ENCODE data around the gene ZNF429.
A peak's percentile ranks its signal among the peaks of the same experiment; 100 is the strongest.
"Not testable (repeated sequence)": the region's sequence is repeated elsewhere in the genome, so short reads cannot be mapped to it uniquely, and the experiment has no call there.

ZNF429 gene

DNA sequence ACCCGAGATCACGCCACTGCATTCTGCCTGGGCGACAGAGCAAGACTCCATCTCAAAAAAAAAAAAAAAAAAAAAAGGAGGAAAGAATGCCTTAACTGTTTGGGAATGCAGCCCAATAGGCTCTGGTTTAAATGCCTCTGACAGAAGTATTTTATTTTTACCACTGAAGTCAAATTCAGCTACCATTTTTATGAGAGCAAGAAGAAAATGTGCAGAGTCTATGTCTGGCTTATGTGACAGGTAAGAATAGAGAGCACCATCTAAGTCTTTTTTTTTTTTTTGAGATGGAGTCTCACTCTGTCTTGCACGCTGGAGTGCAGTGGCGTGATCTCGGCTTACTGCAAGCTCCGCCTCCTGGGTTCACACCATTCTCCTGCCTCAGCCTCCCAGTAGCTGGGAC, 7.2 kb downstream of the ZNF429 start:
- not testable (repeated sequence) for DNase-seq

DNA sequence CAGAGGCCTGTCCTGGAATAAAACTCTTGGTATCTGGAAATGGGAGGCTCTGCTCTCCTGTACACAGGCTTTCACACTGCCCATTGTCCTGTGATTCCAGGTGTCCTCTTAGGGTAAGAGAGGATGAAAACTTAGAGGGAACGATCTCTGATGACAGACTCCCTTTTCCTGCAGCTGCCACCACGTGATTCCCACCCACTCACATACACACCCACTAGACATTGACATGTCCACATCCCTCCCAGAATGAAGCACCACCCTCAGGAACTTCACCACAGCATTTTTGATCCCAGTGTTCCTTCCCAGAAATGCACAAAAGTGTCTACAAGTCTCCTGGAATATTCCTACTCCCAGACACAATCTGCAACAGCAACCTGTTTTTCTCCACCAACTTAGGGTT, 8.2 kb downstream of the ZNF429 start:
- DNase-seq = peak in 4 of 56 donors; percentile 2 to 9 (median 5)

GRCh38 chr19:21519488-21519887, 14.1 kb downstream of the ZNF429 start:
- no peak for DNase-seq

- DNase-seq = no peak
Measured at GRCh38 chr19:21532904-21533303, 27.5 kb downstream of the ZNF429 start.

- DNase-seq = not testable (repeated sequence)
Measured at GRCh38 chr19:21536741-21537290, 31.4 kb downstream of the ZNF429 start.

GRCh38 chr19:21559444-21559843, 54.0 kb downstream of the ZNF429 start:
- DNase-seq = no peak

- no peak for DNase-seq
Measured at GRCh38 chr19:21564406-21564805, 59.0 kb downstream of the ZNF429 start.

- DNase-seq = peak in 1 of 56 donors; percentile 3
Measured at GRCh38 chr19:21566073-21566472, 60.7 kb downstream of the ZNF429 start.

DNA sequence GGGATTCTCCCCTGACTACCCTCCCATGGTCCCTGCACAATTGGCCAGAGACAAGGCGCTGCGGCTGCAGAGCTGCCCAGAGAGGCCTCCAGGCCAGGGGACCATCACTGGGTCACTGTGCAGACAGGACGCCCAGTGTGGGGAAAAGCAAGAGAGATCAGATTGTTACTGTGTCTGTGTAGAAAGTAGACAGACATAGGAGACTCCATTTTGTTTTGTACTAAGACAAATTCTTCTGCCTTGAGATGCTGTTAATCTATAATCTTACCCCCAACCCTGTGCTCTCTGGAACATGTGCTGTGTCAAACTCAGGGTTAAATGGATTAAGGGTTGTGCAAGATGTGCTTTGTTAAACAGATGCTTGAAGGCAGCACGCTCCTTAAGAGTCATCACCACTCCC, 62.4 kb downstream of the ZNF429 start:
- DNase-seq = not testable (repeated sequence)

DNA sequence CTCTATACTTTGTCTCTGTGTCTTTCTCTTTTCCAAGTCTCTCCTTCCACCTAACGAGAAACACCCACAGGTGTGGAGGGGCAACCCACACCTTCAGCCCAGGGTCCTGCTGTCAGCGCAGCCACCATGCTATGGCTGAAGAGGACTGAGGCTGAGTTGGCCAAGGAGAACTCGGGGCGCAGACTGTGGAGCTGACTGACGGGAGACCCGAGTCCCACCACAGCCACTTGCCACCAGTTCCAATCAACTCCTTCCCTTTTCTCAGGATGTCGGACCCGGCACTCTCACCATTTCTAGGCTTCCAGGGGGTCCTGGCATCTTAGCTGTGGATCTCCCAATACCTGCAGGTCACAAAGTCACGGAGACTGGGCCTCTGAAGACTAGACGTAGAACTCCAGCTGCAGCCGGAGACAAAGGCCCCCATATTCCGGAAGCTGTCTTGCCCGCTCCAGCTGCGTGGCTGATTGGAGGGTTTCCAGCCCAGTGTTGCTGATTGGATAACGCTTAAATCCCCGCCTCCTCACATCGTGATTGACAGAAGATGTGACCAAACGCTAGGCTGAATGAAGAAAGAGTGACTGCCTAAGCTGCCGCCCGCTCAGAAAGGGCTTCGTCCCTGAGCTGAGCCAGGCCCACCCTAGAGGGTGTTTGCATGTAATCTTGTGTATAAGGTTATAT, 63.6 kb downstream of the ZNF429 start:
- peak in 54 of 56 donors; percentile 21 to 95 (median 76) for DNase-seq

DNA sequence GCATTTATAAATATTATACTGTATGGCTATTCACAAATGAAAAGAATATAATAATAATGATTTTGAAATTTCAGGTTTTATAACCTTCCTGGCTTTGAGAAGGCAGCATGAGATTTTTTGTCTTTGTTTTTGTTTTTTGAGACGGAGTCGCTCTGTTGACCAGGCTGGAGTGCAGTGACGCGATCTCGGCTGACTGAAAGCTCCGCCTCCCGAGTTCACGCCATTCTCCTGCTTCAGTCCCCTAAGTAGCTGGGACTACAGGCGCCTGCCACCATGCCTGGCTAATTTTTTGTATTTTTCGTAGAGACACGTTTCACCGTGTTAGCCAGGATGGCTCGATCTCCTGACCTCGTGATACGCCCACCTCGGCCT, 64.1 kb downstream of the ZNF429 start:
- peak in 21 of 56 donors; percentile 5 to 78 (median 38) for DNase-seq

DNA sequence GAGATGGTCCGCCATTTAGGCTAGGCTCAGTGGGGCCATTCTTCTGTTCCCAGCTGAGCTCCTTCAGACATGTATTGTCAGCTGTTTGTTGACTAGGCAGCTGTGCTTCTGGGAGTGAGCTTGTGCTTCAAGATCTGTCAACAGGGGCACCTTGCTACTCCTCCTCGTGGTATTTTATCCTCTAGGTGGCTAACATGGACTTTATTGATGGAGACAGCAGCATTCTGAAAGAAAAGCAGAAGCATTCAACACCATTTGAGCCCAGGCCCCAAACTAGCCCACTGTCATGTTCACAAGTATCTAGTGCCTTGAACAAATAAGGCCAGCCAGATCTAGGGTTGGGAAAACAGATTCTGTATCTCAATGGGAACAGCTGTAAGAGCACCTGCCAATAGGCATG, 65.9 kb downstream of the ZNF429 start:
- DNase-seq = no peak

DNA sequence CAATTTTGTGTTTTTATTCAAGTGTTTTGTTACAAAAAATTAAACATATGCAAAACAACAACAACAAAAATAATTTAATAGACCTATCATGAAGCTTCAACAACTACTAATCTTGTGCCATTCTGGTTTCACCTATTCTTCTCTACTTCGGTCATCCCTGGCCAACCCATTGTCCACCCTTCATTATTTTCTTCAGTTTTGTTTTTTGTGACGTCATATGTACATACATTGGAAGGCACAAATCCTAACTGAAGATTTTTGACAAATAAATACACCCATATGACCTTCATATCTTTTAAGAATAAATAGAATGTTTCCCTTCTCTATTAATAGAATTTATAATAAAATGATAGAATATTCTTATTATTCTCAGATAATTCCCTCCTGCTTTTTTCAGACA, 69.2 kb downstream of the ZNF429 start:
- DNase-seq = no peak

- no peak for DNase-seq
Measured at GRCh38 chr19:21576481-21576880, 71.1 kb downstream of the ZNF429 start.

- no peak for DNase-seq
Measured at GRCh38 chr19:21580101-21580500, 74.7 kb downstream of the ZNF429 start.

GRCh38 chr19:21580818-21581217, 75.4 kb downstream of the ZNF429 start:
- DNase-seq = no peak

GRCh38 chr19:21581646-21582240, 76.3 kb downstream of the ZNF429 start:
- no peak for DNase-seq

DNA sequence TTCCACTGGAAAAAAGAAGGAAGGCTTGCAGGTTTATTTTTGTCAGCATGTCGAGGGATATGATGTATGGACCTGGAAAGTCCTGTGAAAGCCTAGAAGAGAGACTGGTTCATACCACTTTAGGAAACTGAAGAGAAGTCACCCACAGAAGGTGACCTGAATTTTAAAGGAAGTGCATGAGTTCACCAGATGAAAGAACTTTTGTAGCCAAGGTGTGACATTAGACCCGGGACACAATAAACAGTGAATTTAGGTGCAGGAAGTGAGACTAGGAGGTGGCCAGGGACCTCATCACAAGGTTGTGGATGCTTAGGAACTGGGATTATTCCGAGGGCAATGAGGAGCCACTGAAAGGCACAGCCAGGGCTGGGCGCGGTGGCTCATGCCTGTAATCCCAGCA, 79.1 kb downstream of the ZNF429 start:
- DNase-seq = no peak

DNA sequence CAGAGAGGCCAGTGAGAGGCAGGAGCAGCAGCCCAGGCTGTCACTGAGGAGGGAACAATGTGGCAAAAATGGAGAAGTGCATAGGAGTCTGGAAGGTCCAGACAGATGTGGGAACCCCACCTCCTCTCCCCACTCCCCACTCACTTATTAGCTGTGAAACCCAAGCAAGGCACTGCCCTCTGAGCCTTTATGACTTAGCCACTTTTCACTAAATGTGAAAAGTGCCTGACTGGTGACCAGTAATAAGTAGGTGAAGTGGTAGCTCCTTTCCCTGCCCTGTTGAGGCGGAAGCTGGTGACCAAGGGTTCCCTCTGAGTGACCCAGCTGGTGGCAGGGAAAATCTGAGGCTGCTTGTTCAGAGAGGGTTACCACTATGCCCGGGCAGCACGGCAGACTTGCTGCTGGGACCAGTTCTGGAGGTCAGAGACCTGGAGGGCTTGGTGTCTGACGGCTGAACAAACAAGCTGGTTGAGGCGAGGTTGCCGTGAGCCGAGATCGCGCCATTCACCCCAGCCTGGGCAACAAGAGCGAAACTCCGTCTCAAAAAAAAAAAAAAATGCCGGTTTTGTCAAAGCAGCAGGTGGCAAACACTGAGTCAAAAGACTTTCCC, 80.0 kb downstream of the ZNF429 start:
- no peak for DNase-seq

- DNase-seq = peak in 3 of 56 donors; percentile 2 to 28 (median 5)
Measured at GRCh38 chr19:21586311-21587116, 81.1 kb downstream of the ZNF429 start.

- peak in 1 of 56 donors; percentile 16 for DNase-seq
Measured at GRCh38 chr19:21587117-21587461, 81.7 kb downstream of the ZNF429 start.

DNA sequence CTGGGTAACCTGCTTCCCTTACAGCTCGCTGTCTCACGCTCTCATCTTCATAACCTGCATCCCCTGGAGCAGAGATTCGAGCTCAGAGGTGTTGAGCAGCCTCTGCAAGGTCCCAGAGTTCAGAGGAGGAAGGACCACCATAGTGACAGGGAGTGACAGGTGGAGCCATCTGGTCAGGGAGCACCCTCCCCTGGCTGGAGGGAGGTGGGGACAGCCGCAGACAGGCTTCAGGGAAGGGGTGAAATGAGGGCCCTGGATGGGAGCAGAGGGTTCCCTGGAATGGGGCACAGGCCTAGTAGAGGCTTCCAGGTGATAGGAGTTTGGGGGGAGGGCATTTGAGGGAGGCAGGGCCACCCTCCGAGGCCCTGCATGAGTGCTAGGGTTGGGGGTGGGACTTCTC, 82.1 kb downstream of the ZNF429 start:
- DNase-seq = no peak

Data from nucleus accumbens (tissue), 56 donors.